ENCODE measurements around the gene NLN. TPM values are rescaled to one million over a fixed set of nuclear protein-coding genes. Genes with fewer than 3 reads are reported as not detected.

Gene NLN
- total RNA-seq, 2 donors from 2014 or later, result 12.7 to 27.8 TPM

Other genes starting within 250 kb of the NLN start
- gene ADAMTS6, start 240.3 kb upstream of the NLN start, total RNA-seq, result 1 to 10 TPM; 2.0 to 3.8 TPM
- 10 to 100 TPM; 78.3 to 89.8 TPM for gene CENPK, start 159.0 kb upstream of the NLN start, total RNA-seq
- gene PPWD1, start 158.9 kb upstream of the NLN start, total RNA-seq, result 10 to 100 TPM; 45.7 to 71.1 TPM
- gene TRIM23, start 97.9 kb upstream of the NLN start, total RNA-seq, result 10 to 100 TPM in 1 of 2 donors, 1 to 10 TPM in 1; 4.9 to 11.0 TPM
- 1 to 10 TPM; 1.9 to 5.0 TPM for gene SHLD3, start 97.2 kb upstream of the NLN start, total RNA-seq
- 10 to 100 TPM; 17.8 to 39.8 TPM for gene TRAPPC13, start 97.2 kb upstream of the NLN start, total RNA-seq
- 10 to 100 TPM; 19.1 to 23.4 TPM for gene SGTB, start 96 bp upstream of the NLN start, total RNA-seq
- gene ERBIN, start 204.4 kb downstream of the NLN start, total RNA-seq, result 10 to 100 TPM; 46.1 to 55.2 TPM